ENCODE measurements around the gene PDE6D.
A peak's percentile ranks its signal among the peaks of the same experiment; 100 is the strongest.

Gene PDE6D

DNA sequence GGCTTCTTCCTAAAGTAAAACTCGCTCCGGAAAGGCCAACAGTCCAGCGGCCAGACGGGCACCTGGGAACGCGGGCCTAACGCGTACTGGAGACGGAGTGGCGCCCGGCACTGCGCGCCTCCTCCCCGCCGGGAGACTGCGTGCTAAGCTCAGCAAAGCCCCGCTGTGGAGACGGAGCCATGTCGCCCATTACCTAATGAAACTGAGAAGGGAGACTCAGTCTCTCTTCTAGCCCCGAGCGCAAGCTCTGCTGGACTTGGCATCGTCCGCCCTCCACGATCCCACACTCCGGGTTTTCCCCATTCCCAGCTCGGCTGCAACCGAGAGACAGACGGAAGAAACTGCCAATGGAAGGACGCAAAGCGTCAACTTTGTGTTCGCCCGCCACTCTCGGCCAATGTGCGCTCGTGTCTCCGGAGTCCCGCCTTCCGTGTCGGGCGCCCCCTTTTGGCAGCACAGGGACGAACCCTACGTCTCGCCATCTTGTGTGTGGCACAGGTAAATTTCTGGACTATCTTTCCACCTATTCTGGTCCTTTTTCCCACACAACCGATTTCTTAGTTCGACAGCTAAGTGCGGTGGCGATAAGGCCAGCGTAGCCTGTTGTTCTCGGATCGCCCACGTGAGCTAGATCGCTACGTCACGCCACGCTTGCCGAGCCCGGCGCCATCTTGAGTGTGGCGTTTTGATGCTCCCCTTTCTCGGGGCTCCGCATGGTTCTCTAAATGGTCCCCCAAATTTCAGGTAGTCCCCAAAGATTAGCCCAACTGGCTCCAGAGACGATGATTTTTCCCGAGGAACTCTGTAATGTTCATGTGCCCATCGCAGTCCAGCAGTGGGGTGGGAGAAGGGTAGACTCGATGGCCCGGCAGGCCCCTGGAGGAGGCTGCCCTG lies 74.1 kb downstream of the PDE6D start:
- DNase-seq, result peak; percentile 98

DNA sequence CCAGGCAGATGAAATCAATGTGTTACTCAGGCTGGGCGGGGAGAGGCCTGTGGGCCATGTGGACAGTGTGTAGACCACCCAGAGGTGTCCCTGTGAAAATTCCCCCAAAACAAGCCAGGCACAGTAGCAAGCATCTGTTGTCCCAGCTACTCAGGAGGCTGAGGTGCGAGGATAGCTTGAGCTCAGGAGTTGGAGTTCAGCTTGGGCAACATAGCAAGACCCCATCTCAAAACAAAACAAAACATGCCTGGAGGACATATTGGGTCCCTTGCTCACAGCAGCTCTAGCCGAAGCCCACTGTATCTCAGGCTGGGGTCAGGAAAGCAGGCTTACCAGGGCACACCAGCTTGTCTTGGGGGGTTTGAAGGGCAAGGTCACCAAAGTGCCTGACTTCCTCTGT lies 77.1 kb downstream of the PDE6D start:
- no peak for DNase-seq

DNA sequence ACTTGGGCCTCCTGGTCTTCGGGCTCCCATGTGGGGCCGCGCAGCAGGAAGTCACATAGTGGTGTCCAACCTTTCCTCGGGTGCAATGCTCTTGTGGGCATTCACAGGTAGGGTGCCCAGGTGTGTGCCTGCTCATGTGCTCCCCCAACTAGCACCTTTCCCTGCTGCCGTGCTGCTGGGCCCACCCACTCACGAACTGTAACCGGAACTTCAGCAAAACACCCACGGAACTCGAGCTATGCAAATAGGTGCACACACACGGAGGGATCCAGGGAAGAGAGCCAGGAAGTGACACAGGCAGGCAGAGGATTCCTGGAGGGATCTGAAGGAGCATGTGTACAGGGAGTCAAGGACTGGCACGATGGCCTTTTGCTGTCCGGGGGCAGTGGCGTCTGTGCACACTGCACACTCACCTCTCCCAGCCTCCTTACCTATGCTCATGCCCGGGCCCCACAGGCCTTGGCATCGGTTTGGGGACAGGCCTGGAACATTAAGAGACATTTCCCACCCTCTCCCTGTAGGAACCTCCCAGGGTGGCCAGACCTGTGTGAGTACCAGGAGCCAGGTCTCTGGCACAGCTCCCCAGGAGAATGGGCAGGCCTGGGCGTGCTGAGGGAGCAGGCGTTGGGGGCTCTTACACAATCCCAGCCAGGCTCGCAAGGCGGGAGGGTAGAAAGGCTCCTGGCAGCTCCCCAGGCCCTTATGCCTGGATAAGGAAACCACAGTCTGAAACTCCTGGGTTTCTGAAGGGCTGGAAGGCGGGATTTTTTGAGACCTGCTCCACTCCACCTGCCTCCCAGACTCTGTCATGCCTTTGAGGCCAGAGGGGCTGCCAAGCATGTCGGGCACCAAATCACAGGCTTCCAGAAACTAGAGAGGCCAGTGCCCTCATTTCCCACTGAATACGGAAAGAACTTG lies 79.4 kb downstream of the PDE6D start:
- DNase-seq, result peak; percentile 34

DNA sequence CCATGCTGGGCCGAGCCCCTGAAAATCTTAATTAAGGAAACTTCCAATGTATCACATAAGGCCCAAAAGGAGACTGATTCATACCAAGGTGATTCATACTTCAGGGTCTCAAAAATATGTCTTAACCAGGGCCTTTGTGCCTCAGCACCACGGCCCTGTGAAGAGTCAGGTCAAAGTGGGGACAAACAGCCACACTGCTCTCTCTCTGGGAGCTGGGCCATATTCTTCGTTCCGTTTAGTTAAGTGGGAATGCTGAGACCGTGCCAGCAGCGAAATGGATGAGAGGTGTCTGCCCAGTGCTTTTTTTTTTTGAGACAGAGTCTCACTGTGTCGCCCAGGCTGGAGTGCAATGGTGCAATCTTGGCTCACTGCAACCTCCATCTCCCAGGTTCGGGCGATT lies 82.1 kb downstream of the PDE6D start:
- peak; percentile 43 for DNase-seq

DNA sequence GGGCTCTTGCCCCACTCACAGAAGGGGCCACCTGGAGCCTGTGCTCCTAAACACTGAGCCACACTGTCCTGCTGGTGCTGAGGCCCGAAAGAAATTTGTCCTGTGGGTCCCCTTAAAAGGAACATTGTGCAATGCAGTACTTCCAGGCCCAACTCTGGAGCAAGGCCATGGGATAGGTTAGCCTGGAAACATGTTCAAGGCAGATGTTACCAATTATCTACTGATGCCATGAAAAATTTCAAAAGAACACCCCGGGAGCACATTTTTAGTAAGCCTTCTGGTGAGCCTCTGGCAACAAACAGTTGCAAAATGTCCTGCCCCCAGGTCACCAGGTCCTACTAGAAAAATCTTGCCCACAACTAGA lies 85.1 kb downstream of the PDE6D start:
- peak; percentile 79 for DNase-seq

DNA sequence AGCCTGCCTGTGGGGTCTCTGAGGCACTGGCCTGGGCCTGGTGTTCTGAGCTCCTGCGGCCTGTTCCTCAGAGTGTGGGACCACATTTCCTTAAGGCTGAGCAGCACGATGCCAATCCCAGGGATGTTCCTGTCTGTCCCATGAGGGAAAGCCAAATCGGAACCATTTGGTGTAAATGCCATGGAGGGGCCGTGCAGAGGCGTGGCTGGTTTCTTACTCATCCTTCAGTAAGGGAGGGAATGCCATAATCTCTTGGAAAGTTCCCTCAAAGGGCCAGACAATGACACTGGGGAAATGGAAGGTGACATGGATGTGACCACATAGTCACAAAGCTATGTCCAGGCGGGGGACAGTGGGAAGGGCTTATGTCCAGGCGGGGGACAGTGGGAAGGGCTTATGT lies 87.1 kb downstream of the PDE6D start:
- DNase-seq, result no peak

DNA sequence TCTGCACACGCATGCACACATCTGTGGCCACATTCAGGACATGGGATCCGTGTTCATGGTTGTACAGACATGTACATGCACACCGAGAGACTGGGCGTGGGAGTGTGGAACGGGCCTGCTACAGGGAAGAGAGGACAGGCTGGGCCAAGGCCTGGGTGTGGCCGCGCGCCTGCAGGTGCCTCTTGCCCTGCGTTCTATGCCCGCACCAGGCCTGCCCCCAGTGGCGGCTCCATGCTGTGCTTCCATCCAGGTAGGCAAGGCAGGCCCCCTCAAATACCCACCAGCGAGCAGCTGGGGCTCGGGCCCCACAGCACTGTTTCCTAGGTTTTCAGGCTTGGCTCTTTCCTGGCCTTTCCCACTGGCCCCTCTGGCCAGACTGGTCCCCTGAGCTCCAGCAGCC lies 88.2 kb downstream of the PDE6D start:
- DNase-seq, result no peak

DNA sequence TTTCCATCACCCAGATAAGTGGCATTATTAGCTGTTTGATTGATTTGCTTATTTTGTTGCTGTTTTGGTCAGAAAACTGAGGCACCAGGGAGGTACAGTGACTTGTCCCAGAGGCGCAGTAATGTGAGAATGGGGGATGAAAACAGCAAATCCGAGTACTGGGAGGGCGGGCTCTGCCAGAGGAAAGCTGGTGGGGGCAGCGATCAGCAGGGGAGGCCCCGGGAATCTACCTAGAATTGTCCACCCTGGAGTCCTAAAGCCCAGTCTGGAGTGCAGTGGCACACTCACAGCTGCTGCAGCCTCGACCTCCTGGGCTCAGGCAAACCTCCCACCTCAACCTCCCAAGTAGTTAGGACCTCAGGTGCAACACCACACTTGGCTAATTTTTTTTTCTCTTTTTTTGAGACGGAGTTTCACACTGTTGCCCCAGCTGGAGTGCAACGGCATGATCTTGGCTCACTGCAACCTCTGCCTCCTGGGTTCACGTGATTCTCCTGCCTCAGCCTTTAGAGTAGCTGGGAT lies 89.8 kb downstream of the PDE6D start:
- no peak for DNase-seq

DNA sequence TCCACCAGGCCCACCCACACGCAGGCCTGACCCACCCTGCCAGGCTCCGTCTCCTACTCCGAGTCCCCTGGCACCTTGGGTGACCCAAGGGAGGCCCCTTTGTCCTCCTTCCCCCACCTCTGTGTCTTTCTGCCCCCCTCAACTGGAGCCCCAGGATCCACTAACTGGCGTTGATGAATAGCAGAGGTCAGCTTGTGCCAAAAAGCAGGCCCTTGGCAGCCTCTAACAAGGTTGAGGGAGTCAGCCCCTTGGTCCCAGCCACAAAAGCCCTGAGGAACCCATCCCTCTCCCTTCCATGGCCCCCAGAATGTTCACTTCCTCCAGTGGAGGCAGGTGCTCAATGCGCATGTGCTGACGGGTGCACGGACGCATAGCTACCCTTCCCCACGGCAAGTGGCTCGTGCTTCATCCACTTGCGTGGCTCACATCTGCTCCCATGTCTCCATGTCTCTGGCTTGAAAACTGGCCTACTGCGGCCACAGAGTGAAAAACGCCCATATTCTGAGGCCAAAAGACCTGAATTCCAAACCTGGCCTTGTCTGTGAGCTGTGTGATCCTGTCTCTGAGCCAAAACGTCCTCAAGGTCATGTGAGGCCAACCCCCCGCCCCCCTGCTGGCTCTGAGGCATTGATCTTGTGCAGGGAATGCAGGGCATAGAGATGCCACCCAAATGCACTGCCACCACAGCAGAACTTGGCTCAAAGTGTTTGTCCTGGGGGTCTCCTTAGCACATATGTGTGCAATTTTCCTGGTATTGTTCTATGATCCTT lies 91.8 kb downstream of the PDE6D start:
- DNase-seq, result no peak

DNA sequence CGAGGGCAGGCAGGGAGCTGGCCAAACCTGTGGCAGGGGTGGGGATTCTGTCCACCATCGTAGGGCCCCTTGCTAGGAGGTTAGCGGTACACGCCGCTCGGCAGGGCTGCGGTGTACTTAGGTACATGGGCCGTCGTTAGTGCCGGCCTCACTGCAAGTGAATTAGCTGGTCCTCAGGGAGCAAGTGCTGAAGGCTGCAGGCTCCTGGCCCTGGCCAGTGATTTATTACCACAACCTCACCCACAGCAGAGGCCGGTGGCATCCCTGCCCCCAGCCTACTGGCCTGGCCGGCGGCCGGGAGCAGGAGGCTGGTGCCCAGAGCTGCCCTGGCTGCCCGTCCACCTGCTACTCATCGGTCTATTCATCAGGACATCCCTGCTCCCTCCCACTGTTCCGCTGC lies 92.4 kb downstream of the PDE6D start:
- DNase-seq, result no peak

DNA sequence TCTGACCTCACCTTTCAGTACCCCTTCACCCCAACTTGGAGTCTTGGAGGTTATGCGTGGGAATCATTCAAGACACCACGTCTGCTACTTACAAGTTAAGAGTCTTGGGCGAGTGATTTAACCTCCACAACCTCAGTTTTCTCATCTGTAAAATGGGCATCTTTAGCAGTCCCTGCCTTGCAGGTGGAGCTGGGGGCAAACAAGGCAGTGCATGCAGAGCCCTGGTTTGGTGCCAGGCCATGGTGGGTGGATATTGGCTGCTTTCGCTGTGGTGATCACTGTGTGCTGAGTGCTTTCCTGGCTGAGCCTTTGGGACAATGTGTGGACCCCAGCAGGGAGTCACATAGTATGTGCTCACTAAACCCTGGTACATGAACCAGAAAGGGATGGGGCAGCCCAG lies 93.1 kb downstream of the PDE6D start:
- DNase-seq, result no peak

DNA sequence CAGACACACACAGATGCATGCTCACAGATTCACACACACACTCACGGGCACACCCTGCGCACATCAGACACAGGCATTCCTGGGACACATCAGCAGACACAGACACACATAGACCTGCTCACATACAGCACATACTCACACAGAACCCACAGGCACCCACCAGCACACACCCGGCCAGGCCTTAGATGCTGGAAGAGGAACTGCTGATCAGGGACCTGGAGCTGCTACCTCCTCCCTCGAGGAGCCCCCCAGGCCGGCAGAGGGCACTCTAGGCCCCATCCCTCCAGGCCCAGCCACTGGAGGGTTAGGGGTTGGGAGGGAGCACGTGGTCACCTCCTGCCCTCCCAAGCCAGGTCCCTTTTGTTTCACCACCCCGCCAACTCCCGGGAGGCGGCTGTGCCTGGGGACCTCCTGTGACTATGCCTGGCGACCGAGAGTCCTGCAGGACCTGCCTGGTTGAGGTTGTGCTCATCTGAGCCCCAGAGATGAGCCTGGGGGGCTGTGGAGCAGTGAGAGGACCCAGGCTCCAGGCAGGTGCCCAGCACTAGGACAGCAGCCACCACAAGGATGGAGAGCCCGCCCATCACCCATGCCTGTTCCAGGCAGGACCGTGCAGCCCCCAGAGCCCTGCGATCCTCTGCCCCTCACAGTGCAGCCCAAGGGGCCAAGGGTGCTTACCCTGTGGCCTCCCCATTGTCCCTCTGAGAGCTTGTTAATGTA lies 93.8 kb downstream of the PDE6D start:
- peak; percentile 38 for DNase-seq

DNA sequence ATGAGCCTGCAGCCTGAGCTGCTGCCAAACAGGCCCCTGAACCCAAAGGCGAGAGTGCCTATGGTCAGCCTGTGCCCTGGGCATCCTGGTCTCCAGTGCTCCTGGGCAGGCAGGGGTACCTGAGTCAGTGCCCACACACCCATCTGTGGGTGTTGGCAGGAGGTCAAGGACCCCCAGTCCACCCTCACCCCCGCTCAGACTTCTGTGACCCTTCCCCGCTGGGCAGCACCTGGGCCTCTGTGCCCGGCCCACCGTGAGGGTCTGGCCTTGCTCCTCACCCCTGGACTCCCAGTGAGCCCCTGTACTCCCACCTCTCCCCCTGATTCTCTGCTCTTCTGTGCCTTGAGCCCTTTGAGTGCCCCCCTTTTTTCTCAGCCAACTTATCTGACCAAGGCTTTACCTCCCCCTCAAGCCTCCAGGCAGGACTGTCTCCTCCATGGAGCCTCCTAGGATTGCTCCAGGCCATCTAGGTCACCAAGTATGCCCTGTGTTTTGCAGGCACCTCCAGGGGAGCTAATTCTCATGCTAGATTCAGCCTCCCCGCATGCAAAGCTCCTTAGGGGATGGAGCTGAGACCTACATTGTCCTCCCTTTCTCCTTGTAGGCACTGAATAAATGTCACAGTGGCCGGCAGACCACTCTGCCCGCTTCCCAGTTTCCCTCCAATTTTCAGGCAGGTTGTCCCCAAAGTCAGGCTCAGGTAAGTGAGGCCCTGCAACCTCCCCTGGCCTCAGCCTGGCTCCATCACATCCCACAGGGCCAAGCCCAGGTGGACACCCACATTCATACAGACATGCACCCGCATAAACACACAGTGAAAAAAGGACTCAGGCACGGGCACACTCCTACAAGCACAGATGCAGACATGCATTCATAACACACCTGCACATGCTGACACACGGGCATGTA lies 94.6 kb downstream of the PDE6D start:
- DNase-seq, result no peak

DNA sequence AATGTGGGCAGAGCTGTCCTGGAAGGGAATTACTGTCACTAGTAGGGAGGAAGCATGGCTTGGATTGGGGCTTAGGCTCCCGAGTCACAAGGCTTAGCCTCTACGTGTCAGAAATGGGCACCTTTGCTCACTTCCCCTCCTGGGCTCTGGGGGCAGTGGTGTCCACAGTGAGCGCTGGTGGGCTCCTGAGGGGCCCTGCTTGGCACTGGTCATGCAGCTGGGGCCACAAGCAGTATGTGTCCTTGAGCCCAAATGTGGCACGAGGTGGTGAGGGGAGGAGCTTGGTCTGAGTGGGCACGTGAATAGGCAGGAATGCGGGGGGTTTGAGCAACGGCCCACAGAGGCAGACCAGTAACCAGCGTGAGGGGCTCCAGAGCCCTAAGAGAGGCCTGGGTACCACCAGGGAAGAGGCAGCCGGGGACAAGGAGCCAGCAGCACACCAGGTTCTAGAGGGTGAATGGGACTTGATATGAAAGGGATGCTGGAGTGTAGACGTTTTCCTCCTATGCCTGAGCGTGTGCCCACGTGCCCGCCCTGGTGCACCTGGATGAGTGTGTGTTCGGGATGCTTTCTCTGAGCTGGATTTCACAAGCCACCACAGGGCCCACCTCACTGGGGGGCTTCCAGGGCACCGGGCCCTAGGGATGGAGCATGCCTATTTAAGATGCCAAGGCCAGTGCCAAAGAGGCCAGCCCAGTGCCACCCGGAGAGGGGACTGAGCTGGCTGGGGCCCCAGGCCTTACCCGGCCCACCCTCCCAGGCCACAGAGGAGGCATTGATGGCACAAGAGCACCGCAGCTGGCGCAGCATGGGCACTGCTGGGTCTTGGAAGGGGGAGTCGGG lies 95.5 kb downstream of the PDE6D start:
- no peak for DNase-seq

DNA sequence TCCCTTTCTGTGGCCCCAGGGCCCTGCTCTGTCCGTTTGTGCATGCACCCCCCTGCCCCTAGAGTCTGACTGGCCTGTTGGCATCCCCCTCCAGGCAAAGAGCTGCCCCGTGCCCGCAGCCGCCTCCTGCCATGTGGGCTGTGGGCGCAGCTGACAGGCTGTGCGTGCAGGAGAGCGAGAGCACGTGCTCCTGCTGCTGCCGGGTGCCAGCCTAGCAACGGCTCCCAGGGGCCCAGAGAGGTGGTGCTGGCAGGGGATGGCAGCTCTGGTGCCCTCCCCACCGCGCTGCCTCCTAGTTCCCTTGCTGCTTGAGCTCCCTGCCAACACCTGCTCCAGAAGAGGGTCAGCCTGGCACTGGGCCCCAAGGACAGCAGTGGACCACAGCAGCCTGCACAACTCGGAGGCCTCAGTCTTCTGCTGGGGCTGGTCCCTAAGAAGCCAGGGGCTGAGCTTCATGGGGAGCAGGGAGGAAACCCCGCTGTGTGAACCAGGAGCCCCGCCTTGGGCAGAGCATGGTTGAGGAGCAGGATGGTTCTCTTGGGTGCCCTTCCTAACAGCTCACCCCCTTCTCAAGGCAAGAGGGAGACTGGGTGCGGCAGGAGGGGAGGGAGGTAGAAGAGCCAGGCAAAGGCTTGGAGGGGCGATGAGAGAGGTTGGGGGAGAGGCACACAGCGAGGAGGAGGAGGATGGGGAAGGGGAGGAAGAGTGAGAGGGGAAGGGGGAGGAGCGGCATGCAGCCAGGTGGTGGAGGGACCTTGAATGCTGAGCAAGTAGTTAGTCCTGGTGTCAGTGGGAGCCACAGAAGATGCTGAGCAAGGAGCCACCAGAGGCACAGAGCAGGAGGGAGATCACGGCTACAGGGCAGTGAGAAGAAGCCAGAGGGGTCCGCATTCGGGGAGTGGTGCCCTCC lies 96.5 kb downstream of the PDE6D start:
- DNase-seq, result no peak

DNA sequence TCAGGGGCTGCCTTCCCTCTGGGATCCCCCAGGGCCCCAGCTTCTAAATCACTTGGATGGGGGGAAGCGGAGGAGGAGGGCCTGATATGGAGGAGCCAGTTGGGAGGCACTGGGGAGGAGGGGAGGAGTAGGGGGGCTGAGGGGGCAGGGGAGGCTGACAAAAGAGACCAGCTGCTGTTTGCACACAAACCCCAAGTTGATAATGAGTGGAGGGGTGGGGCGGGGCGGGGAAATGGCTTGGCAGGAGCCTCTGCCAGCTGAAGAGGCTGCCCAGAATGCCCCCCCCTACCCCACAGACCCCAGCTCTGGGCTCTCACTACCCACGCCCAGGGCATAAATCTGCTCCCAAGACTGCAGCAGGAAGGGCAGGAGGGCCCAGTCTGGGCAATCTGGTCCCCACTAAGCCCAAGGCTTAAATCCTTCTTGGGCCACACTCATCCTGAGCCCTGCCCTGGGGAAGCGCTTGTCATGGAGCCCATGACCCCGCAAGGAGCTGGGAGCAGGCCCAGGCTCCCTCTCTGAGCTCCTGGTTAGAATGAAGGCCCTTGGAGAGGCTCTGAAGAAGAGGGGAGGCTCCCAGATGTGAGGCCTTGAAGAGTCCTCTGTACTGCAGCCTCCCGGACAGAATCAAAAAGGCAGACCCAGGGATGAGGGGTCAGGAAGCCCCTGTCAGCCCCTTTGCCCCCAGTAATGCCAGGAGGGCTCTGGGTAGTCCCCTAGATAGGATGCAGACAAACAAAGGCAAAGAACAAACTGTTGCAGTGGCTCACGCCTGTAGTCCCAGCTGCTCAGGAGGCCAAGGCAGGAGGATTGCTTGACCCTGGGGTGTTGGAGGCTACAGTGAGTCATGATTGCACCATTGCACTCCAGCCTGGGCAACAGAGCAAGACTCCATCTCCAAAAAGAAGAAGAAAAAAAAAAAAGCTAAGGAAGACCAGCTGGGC lies 97.5 kb downstream of the PDE6D start:
- no peak for DNase-seq

DNA sequence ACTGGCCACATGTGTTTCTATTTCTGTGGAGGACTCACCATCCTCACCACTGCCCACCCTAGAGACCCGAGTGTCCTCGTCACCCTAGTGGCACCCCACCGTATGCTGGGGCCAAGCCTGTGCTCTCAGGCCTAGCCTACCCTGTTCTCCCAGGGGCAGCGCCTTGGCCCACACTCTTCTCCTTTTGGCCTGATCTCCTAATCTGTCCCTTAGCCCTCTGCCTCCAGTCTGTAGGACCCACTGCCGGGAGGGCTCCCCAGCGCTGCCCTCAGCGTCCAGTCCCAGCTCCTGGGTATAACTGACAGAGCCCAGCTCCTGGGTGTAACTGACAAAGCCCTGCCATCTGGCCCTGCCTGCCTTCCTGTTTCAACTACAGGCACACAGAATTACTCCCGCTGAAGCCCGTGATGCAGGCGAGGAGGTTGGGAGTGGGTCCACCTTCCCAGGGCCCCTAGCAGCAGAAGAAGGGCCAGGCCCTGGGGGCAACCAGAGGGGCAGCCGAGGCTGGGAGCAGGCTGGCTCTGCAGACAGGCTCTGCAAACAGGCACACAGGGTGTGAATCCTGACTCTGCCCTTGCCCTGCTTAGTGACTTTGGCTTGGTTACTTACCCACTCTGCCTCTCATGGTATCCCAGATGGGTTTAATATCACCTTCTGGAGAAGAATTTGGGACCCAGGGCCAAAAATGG lies 98.3 kb downstream of the PDE6D start:
- DNase-seq, result no peak
